ENCODE measurements around the gene USP6NL. TPM values are rescaled to one million over a fixed set of nuclear protein-coding genes. Genes with fewer than 3 reads are reported as not detected.

The USP6NL gene
- total RNA-seq, 1 experiment from 2014 or later, result 21.4 TPM

DNA sequence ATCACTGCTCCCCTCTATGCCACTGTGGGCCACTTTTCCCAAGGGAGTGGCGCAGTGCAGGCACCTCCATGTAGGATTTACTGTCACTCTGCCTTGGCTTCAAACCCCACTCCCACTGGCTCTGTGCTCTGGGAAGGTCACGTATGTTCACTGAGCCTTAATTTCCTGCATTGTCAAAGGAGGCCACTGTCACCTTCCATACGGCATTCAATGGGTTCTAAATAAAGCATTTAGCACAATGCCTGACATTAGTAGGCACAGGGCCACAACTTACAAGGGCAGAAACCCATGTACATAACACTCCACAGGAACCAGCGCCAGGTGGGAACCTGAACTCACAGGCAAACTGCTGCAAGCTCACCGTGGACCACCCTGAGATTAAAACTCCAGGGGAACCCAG is 196.4 kb downstream of the USP6NL start:
- no peaks in the 10 kb centered on the region for H3K27me3 Mint-ChIP-seq (ENCODE audit: low read depth)
- H3K27ac Mint-ChIP-seq, result no peak overlapping the region
- DNase-seq (ENCODE audit: low spot score) (no peak), ATAC-seq (no peak)
- ChIA-PET CTCF (interaction anchor here (2.0 kb wide), 1 partner anchor 9 kb away, joined by 8 read pairs; no protein-coding TSS in a partner anchor), POLR2A (no interaction called here)
- no peak overlapping the region for H3K4me3 Mint-ChIP-seq
- H3K9me3 Mint-ChIP-seq, result peaks cover 18% of the 10 kb centered on the region
- H3K4me1 Mint-ChIP-seq, result peaks cover 3% of the 10 kb centered on the region
- TF ChIP-seq ZNF138 (CRISPR knock-in tag; conservative IDR thresholded peaks at IDR 0.05) (no peak), TEAD1 (CRISPR knock-in tag; IDR thresholded peaks at IDR 0.05) (no peak), TEAD4 (CRISPR knock-in tag; IDR thresholded peaks at IDR 0.05) (no peak), FOXJ3 (CRISPR knock-in tag; IDR thresholded peaks at IDR 0.05; ENCODE audit: borderline replicate concordance) (no peak), ZNF416 (CRISPR knock-in tag; IDR thresholded peaks at IDR 0.05) (no peak), ATF1 (CRISPR knock-in tag; IDR thresholded peaks at IDR 0.05) (no peak), ZNF396 (CRISPR knock-in tag; IDR thresholded peaks at IDR 0.05; ENCODE audit: borderline replicate concordance) (no peak), JAZF1 (CRISPR knock-in tag; IDR thresholded peaks at IDR 0.05) (no peak), TP53 (CRISPR knock-in tag; IDR thresholded peaks at IDR 0.05) (no peak)
- TF ChIP-seq, protein P1, sequence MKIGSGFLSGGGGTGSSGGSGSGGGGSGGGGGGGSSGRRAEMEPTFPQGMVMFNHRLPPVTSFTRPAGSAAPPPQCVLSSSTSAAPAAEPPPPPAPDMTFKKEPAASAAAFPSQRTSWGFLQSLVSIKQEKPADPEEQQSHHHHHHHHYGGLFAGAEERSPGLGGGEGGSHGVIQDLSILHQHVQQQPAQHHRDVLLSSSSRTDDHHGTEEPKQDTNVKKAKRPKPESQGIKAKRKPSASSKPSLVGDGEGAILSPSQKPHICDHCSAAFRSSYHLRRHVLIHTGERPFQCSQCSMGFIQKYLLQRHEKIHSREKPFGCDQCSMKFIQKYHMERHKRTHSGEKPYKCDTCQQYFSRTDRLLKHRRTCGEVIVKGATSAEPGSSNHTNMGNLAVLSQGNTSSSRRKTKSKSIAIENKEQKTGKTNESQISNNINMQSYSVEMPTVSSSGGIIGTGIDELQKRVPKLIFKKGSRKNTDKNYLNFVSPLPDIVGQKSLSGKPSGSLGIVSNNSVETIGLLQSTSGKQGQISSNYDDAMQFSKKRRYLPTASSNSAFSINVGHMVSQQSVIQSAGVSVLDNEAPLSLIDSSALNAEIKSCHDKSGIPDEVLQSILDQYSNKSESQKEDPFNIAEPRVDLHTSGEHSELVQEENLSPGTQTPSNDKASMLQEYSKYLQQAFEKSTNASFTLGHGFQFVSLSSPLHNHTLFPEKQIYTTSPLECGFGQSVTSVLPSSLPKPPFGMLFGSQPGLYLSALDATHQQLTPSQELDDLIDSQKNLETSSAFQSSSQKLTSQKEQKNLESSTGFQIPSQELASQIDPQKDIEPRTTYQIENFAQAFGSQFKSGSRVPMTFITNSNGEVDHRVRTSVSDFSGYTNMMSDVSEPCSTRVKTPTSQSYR (CRISPR knock-in tag; IDR thresholded peaks at IDR 0.05), result no peak
- TF ChIP-seq, protein P2, sequence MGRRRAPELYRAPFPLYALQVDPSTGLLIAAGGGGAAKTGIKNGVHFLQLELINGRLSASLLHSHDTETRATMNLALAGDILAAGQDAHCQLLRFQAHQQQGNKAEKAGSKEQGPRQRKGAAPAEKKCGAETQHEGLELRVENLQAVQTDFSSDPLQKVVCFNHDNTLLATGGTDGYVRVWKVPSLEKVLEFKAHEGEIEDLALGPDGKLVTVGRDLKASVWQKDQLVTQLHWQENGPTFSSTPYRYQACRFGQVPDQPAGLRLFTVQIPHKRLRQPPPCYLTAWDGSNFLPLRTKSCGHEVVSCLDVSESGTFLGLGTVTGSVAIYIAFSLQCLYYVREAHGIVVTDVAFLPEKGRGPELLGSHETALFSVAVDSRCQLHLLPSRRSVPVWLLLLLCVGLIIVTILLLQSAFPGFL (CRISPR knock-in tag; IDR thresholded peaks at IDR 0.05; ENCODE audit: borderline replicate concordance), result no peak
- TF ChIP-seq, protein P3, sequence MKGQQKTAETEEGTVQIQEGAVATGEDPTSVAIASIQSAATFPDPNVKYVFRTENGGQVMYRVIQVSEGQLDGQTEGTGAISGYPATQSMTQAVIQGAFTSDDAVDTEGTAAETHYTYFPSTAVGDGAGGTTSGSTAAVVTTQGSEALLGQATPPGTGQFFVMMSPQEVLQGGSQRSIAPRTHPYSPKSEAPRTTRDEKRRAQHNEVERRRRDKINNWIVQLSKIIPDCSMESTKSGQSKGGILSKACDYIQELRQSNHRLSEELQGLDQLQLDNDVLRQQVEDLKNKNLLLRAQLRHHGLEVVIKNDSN (CRISPR knock-in tag; IDR thresholded peaks at IDR 0.05), result no peak
- TF ChIP-seq, protein P4, sequence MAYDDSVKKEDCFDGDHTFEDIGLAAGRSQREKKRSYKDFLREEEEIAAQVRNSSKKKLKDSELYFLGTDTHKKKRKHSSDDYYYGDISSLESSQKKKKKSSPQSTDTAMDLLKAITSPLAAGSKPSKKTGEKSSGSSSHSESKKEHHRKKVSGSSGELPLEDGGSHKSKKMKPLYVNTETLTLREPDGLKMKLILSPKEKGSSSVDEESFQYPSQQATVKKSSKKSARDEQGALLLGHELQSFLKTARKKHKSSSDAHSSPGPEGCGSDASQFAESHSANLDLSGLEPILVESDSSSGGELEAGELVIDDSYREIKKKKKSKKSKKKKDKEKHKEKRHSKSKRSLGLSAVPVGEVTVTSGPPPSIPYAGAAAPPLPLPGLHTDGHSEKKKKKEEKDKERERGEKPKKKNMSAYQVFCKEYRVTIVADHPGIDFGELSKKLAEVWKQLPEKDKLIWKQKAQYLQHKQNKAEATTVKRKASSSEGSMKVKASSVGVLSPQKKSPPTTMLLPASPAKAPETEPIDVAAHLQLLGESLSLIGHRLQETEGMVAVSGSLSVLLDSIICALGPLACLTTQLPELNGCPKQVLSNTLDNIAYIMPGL (CRISPR knock-in tag; IDR thresholded peaks at IDR 0.05), result no peak
- H3K36me3 Mint-ChIP-seq, result no peaks in the 10 kb centered on the region

DNA sequence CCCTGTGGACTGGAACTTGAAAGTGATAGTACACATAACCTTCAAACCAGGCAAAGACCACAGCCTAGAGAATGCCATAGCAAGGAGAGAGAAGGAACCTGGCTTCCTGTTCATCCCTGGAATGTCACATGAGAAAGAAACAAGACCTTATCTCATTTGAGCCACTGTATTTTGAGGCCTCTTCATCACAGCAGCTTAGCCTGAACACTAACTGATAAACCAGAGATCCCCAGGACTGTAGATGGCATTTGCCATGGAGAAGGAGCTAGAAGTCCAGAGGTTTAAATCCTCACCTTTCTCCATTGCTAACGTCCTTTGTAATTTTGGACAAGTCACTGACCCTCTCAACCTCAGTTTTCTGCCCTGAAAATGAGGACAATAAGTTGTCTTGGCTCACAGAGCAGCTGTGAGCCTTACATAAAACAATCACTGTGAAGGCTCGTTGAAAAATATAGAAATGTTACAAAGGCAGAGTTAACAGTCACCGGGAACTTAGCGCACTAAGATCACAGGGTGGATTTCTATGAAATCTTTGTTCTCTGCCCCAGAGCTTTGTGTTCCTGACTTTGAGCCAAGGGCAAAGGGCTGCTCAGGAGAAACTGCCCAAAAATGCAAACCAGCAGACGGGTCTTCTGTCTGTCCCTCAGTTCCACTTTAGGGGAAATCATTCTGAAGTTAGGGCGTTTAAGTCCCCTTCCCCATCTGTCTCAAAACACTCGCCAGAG is 197.0 kb downstream of the USP6NL start:
- no peak overlapping the region for H3K27ac Mint-ChIP-seq
- no peak for ATAC-seq
- ChIA-PET CTCF (interaction anchor here (1.0 to 2.0 kb wide), 2 partner anchors 10 to 27 kb away, joined by 3 to 8 read pairs; no protein-coding TSS in a partner anchor), POLR2A (no interaction called here)
- no peaks in the 10 kb centered on the region for H3K27me3 Mint-ChIP-seq (ENCODE audit: low read depth)
- peaks cover 5% of the 10 kb centered on the region for H3K4me1 Mint-ChIP-seq
- peaks cover 12% of the 10 kb centered on the region for H3K9me3 Mint-ChIP-seq
- H3K36me3 Mint-ChIP-seq, result no peaks in the 10 kb centered on the region
- no peak for DNase-seq (ENCODE audit: low spot score)
- H3K4me3 Mint-ChIP-seq, result no peak overlapping the region
- TF ChIP-seq NFYB (CRISPR knock-in tag; conservative IDR thresholded peaks at IDR 0.05; ENCODE audit: low read depth) (no peak), ETV6 (CRISPR knock-in tag; IDR thresholded peaks at IDR 0.05) (no peak), ESRRA (CRISPR knock-in tag; IDR thresholded peaks at IDR 0.05; ENCODE audit: borderline replicate concordance) (no peak), EMX1 (CRISPR knock-in tag; IDR thresholded peaks at IDR 0.05) (no peak)
- TF ChIP-seq, protein P5, sequence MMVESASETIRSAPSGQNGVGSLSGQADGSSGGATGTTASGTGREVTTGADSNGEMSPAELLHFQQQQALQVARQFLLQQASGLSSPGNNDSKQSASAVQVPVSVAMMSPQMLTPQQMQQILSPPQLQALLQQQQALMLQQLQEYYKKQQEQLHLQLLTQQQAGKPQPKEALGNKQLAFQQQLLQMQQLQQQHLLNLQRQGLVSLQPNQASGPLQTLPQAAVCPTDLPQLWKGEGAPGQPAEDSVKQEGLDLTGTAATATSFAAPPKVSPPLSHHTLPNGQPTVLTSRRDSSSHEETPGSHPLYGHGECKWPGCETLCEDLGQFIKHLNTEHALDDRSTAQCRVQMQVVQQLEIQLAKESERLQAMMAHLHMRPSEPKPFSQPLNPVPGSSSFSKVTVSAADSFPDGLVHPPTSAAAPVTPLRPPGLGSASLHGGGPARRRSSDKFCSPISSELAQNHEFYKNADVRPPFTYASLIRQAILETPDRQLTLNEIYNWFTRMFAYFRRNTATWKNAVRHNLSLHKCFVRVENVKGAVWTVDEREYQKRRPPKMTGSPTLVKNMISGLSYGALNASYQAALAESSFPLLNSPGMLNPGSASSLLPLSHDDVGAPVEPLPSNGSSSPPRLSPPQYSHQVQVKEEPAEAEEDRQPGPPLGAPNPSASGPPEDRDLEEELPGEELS (CRISPR knock-in tag; IDR thresholded peaks at IDR 0.05), result no peak
- TF ChIP-seq, protein P6, sequence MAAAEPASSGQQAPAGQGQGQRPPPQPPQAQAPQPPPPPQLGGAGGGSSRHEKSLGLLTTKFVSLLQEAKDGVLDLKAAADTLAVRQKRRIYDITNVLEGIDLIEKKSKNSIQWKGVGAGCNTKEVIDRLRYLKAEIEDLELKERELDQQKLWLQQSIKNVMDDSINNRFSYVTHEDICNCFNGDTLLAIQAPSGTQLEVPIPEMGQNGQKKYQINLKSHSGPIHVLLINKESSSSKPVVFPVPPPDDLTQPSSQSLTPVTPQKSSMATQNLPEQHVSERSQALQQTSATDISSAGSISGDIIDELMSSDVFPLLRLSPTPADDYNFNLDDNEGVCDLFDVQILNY (CRISPR knock-in tag; IDR thresholded peaks at IDR 0.05), result no peak
- TF ChIP-seq, protein P7, sequence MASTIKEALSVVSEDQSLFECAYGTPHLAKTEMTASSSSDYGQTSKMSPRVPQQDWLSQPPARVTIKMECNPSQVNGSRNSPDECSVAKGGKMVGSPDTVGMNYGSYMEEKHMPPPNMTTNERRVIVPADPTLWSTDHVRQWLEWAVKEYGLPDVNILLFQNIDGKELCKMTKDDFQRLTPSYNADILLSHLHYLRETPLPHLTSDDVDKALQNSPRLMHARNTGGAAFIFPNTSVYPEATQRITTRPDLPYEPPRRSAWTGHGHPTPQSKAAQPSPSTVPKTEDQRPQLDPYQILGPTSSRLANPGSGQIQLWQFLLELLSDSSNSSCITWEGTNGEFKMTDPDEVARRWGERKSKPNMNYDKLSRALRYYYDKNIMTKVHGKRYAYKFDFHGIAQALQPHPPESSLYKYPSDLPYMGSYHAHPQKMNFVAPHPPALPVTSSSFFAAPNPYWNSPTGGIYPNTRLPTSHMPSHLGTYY (CRISPR knock-in tag; IDR thresholded peaks at IDR 0.05), result no peak
- TF ChIP-seq, protein P8, sequence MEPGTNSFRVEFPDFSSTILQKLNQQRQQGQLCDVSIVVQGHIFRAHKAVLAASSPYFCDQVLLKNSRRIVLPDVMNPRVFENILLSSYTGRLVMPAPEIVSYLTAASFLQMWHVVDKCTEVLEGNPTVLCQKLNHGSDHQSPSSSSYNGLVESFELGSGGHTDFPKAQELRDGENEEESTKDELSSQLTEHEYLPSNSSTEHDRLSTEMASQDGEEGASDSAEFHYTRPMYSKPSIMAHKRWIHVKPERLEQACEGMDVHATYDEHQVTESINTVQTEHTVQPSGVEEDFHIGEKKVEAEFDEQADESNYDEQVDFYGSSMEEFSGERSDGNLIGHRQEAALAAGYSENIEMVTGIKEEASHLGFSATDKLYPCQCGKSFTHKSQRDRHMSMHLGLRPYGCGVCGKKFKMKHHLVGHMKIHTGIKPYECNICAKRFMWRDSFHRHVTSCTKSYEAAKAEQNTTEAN (CRISPR knock-in tag; IDR thresholded peaks at IDR 0.05), result no peak
